ENCODE data around the gene TGFBR1. TPM values are rescaled to one million over a fixed set of nuclear protein-coding genes. Genes with fewer than 3 reads are reported as not detected.
A peak's percentile ranks its signal among the peaks of the same experiment; 100 is the strongest.

TGFBR1 gene
- polyA plus RNA-seq, 4 donors, result 41.7 to 51.5 (median 46.5) TPM

DNA sequence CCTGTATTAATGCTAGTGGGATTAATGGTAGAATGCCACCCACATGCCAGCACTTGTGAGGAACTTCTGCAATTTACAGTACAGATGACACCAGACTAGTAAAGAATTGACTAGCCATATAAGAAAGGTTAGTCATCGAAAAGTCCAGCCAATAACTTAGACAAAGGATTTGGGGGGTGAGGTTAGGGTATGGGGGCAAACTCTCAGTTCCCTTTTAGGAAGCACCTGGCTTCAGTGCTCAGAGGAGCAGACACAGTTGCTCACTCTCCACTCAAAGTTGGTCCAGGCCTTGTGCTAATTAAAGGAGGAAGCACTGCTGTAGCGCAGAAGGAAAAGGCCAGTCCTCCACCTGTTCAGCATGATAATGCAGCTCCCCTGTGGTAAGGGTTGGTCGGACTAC, 25.2 kb downstream of the TGFBR1 start:
- DNase-seq (ENCODE audit: low read depth in 4 of 4, low spot score in 2 of 4), result no peak

DNA sequence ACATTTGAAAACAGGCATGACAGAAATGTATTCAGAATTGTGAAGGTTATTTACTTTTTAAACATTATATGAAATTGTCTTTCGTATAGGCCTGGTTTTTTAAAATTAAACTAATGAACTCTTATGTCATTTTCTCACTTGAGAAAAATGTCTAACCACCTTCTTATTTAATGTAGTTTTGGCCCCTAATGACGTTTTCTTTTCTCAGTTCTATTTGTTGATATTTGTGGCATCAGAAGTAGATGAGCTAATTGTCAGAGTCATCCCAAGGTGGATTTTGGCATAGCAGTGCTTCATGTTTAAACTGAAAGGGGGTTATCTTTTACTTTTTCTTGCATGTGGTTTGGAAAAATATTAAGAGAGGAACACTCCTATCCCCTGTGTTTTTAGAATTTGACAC, 28.2 kb downstream of the TGFBR1 start:
- DNase-seq (ENCODE audit: low read depth in 4 of 4, low spot score in 2 of 4), result no peak

DNA sequence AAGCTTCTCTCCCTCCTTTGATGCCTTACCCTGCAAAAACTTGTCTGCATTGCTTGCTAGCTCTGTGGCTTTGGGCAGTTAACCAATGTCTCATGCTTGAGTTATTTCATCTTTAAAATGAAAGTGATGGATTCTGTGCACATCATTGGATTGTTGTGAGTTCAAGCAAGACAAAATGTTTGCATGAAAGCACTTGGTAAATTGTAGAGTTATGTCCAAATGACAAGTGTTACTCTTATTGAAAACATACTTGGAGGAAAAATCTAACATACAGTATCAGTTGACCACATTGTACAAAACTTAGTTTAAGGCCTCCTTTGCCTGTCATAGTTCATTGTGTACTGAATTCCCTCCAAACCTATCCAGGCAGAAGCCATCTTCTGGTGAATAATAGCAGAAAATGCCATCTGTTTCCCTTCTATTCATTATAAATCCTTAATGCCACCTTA, 30.0 kb downstream of the TGFBR1 start:
- no peak for DNase-seq (ENCODE audit: low read depth in 4 of 4, low spot score in 2 of 4)

DNA sequence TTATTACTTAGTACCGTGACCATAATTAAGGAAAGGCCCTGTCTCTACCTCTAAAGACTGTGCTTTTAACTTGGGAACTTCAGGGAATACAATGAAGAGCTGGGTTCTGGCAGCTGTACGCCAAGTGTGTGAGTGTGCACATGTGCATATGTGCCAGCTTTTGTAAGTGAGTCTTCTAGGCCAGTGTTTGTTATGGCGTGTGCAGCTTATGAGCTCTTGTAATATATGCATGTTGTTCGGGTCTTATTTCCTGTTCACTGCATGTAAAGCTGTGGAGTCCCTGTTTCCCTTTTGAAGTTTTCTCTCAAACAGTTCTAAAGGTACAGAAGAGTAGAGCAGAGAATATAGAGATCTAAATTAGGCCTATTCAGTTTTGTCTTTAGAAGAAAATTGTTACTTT, 30.5 kb downstream of the TGFBR1 start:
- DNase-seq (ENCODE audit: low read depth in 4 of 4, low spot score in 2 of 4), result no peak

DNA sequence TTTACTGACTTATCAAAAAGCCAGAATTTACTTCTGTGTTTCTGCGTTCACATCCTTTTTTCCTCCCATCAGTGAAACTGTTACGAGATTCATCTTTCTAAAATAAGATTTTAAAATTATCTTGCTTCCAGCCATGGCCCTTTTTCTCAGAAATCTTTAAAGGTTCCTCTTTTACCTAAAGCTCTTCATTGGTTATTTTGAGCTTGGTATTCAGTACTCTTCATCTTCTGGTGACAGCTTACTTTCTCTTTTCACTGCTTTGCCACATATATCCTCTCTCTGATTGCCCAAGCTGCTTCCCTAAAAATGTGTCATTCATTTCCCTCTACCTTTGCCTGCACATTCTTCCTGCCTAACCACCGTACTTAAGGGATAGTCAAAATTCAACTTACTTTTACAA, 32.3 kb downstream of the TGFBR1 start:
- no peak for DNase-seq (ENCODE audit: low read depth in 4 of 4, low spot score in 2 of 4)

DNA sequence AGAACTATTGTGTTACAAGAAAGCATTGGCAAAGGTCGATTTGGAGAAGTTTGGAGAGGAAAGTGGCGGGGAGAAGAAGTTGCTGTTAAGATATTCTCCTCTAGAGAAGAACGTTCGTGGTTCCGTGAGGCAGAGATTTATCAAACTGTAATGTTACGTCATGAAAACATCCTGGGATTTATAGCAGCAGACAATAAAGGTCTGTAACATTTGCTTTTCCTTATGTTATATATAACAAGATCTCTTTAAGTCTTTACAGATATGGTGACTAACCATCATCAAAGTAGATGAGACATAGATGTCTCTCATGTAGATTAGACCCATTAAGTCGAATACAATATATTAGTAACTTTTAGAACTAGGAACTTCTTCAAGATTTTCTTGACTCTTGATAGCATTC, 33.0 kb downstream of the TGFBR1 start:
- DNase-seq (ENCODE audit: low read depth in 4 of 4, low spot score in 2 of 4), result no peak

DNA sequence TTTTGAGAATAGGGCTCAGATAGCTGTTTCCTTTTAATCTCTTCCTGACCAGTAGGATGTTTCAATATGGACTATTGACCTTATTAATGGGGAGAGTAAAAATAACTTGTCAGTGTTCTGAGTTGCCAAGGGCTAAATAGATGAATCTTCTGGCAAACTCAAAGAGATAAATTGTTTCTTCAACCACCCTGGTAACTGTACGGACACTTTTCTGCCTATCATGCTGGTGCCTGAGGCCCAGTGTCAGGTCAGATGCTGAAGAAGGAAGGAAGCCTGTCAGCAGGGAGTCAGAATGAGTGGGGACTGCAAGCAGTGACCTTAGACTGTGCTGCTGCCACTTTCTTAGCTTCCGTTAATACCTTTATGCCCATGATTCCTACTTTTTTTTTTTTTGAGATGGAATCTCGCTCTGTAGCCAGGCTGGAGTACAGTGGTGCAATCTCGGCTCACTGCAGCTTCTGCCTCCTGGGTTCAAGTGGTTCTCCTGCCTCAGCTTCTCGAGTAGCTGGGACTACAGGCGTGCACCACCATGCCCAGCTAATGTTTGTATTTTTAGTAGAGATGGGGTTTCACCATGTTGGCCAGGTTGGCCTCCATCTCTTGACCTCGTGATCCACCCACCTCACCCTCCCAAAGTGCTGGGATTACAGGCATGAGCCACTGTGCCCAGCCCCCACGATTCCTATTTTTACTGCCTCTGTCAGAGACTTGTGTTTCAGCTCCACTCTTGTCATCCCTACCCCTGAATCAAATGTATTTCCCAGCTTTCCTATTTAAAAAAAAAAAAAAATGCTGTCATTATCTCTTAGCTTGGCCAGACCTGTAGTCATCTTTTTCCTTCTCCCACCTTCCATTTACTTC, 33.7 kb downstream of the TGFBR1 start:
- DNase-seq (ENCODE audit: low read depth in 4 of 4, low spot score in 2 of 4), result no peak

DNA sequence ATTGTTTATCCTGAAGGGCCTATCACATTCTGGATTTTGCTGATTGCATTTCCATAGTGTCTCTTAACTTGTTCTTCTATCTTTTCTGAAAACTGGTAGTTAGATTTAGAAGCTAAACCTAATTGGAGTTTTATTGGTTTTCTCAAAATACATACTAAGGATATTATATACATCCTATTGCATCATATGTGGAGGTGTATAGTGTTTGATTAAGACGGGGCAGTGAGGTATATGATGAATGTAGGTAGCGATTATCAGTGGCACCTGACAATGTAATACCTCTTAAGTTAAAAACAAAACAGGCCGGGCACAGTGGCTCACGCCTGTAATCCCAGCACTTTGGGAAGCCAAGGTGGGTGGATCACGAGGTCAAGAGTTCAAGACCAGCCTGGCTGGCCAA, 35.0 kb downstream of the TGFBR1 start:
- no peak for DNase-seq (ENCODE audit: low read depth in 4 of 4, low spot score in 2 of 4)

DNA sequence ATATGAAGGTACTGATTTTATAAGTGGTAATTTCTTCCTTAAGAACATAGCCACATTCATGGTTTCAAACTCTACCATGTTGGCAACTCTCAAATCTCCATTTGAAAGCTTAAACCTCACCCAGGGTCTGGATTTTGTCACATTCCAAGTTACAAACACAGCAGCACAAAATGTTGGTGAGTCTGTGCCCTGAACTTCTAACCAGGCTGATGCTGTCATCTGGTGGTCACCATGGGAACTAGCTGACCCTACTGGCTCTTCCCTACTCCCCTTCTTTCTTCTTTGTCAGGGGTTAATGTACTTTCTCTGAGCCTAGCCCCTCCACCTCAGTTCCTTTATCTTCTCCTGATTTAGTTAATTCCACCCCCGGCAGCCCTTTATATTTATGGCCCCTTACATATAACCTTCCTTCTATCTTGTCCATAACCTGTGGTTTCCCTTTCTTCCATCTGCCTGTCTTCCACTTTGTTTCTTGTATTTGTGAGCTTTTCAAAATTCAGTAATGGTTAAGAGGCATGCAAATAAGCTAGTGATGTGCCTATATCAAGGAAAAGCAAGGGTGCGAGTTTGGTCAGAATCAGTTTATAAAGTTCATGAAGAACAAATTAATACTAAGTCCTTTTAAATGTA, 35.9 kb downstream of the TGFBR1 start:
- peak in 2 of 4 donors; percentile 8 to 25 for DNase-seq (ENCODE audit: low read depth in 4 of 4, low spot score in 2 of 4)

DNA sequence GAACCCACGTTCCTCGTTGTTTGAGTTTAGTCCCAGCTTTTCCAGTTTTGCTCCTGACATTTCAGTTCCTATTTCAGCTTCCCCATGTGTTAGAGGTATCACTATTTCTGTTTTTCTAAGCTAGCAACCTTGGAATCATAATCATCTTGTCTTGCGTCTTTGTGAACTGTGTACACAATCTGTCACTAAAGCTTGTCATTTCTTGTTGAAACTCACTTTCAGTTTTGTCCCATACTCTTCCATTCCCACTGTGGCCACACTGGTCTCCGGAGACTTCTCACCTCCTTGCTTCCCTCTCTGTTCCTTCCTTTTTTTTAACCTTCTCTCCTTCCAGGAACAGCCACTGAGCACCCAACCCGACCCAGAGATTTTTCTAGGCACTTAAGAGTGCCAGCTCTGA, 36.9 kb downstream of the TGFBR1 start:
- DNase-seq (ENCODE audit: low read depth in 4 of 4, low spot score in 2 of 4), result no peak

DNA sequence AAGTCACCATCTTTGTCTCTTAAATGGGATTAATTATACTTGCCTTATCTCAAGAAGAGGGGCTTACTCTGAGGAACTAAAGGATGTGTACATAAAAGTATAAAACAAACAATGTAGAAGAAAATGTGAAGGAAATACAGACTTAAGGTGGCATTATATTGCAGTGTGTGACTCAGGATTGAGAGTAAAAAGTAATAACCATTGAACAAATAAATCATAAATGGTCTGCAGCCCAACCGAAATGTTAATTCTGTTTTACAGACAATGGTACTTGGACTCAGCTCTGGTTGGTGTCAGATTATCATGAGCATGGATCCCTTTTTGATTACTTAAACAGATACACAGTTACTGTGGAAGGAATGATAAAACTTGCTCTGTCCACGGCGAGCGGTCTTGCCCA, 37.4 kb downstream of the TGFBR1 start:
- no peak for DNase-seq (ENCODE audit: low read depth in 4 of 4, low spot score in 2 of 4)

DNA sequence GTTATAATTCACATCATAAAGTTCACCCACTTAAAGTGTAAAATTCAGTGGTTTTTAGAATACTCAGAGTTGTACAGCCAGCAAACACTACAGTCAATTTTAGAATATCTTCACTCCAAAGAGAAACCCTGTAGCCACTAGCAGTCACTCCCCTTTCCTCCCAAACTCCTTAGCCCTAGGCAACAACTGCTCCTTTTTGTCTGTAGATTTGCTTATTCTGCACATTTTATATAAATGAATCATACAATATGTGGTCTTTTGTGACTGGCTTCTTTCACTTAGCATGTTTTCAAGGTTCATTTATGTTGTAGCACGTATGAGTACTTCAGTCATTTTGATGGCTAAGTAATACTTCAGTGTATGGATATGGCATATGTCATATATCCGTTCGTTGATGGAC, 38.7 kb downstream of the TGFBR1 start:
- no peak for DNase-seq (ENCODE audit: low read depth in 4 of 4, low spot score in 2 of 4)

DNA sequence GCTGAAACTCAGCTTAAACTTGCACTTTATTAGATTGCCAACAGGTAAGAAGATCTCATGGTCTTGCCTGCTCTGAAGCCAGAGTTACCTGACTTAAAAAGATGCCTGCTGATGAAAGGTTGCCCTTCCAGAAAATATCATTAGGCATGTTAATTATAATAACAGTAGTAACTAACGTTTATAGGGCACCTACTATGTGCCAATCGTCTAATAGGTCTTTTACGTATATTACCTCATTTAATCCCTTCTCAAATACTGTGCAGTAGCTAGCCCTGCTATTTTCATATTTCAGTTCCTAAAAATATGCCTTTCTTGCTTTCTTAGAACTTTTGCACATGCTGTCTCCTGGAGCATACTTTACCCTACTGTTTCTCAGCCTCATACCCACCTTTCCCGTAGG, 40.1 kb downstream of the TGFBR1 start:
- no peak for DNase-seq (ENCODE audit: low read depth in 4 of 4, low spot score in 2 of 4)

DNA sequence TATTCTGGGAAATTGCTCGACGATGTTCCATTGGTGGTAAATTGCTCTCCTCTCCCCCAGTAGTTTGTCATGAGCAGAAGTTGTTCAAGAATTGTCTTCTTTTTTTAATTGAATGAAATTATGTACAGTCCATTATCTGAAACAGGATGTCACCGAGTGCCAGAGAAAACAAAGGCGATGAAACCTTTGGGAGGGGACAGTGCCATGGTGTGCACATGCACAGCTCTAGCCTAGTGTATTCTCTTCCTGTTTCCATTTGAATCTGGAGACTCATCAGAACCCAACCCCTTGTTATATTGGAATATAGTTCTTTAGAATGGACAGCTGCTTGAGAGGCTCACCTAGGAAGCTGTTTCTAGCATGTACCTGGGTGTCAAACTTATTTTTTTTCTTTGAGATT, 41.7 kb downstream of the TGFBR1 start:
- no peak for DNase-seq (ENCODE audit: low read depth in 4 of 4, low spot score in 2 of 4)

DNA sequence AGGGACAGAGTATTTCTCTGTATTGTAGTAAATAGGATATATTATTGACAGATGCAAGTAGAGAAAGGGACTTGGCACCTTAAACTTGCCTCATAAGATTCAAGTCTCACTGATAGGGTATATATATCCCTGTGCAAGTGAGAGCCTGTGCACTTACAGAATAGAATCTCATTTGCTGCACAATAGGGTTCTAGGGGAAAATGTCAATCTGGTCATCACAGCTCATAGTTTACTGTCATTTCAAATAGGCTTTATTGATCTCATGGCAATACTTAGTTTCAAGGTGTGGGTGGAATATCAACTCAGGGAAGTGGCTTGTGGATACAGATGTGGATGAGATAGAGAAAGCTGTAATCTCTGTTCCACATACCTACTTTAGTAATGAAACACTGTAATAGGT, 42.3 kb downstream of the TGFBR1 start:
- DNase-seq (ENCODE audit: low read depth in 4 of 4, low spot score in 2 of 4), result no peak

DNA sequence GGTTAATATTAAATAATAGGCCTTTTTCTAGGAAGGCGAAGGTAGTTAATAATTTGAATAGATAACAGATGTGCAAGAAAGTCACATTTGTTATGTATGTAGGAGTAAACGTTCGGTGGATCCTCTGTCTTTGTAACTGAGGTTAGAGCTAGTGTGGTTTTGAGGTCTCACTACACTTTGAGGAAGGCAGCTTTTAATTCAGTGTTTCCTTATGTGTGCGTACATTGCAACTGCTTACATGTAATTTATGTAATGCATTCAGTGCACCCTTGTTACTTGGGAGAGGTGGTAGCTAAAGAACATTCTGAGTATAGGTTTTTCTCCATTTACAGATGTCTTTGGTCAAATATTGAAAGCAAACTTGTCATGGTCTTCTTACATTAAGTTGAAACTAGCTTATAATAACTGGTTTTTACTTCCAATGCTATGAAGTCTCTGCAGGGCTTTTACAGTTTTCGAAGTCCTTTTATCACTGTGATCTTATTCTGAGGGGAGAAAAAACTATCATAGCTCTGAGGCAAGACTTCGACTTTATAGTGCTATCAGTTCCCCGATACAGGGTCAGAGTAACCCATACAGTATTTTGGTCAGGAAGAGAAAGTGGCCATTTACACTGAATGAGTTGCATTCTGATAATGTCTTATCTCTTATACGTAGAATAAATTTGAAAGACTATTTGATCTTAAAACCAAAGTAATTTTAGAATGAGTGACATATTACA, 45.7 kb downstream of the TGFBR1 start:
- DNase-seq (ENCODE audit: low read depth in 4 of 4, low spot score in 2 of 4), result no peak

DNA sequence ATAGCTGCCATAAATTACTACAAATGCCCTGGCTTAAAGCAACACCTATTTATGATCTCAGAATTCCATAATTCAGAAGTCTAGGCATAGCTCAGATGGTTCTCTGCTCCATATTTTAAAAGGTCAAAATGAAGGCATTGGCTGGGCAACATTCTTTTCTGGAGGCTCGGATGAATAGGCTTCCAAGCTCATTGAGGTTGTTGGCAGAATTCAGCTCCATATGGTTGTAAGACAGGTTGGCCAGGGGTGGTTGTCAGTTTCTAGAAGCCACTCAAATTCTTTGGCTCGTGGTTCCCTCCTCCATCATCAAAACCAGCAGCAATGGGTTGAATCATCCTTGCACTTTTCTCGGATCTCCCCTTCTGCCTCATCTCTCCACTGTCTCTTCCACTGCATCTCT, 49.4 kb downstream of the TGFBR1 start:
- no peak for DNase-seq (ENCODE audit: low read depth in 4 of 4, low spot score in 2 of 4)

DNA sequence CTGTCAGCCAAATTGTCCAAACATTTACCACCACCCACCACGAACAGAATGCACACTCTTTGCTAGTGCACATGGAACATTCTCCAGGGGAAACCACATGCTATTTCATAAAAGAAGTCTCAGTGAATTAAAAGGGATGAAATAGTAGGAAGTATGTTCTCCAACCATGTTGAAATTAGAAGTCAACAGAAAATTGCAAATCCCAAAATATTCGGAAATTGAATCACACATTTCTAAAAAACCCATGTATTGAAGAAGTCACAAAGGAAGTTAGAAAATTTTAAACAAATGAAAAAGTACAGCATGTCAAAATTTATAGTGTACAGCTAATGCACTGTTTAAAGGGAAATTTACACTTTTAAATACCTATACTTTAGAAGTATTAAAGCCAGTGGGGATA, 50.8 kb downstream of the TGFBR1 start:
- DNase-seq (ENCODE audit: low read depth in 4 of 4, low spot score in 2 of 4), result no peak

DNA sequence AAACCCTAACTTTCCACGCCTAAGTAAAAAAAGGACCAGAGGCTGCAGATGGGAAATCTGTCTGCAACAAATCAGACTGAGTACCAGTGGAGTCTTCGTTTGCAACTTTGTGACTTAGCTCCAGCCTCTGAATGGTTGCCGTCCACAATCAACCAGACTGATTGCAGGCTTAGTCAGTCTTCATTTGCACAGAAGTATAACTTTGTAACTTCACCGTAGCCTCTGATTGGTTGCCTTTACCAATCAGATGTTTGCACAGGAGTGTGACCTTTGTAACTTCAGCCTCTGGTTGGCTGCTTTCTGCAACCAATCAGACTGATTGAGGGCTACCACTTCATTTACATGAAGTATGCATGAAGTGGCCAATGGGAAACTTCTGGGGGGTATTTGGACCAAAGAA, 53.7 kb downstream of the TGFBR1 start:
- DNase-seq (ENCODE audit: low read depth in 4 of 4, low spot score in 2 of 4), result no peak

DNA sequence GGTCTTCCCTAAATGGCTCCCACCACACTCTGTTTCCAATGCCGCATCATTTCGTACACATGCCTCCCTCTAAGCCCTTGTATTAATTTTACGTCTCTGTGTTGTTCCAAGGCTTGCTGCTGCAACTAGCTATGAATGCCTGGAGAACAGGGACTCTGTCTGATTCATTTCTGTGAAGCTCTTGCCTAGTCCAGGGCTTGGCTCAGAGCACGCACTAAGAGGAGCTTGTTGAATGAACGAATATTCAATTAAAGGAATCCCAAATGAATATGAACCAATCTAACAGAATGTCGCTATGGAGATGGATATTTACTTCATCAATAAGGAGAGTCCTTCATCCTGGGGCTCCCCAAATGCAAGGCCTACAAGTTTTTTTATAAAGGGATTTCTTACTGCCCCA, 55.3 kb downstream of the TGFBR1 start:
- no peak for DNase-seq (ENCODE audit: low read depth in 4 of 4, low spot score in 2 of 4)

DNA sequence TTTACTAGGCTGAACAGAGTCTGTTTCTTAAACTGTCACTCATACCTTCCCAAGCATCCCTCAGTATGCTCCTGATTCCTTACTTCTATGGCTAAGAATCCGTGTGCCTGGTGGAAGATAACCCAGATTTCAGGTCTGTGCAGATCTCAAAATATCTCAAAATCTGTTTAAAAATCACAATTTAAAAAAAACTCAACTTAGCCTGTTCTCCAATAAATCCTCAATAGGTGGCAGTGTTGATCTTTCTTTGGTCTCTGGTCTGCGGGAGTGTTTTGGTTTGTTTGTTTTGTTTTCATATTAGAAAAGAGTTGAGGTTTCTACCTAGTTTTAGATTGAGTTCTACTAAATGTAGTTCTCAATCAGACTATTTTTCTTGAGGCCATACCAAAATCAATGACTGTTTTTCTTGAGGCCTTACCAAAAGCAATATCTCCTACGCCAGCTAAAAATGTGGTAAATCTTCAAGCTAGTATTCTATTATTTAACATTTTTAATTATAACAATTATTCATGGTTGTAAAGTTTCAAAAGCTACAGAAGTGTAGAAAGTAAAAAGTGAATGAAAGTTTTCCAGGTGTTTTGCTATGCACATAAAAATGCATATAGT, 57.9 kb downstream of the TGFBR1 start:
- no peak for DNase-seq (ENCODE audit: low read depth in 4 of 4, low spot score in 2 of 4)

All from left renal cortex interstitium (tissue), 4 donors.